LNCaP clone FGC (cell line): Measurements from ENCODE around the gene RAC3.

Experiments
- DNase-seq: peaks from one replicate; pipeline ENCODE4 v3.0.0-alpha.2; 2011; ENCODE audit warnings: low read depth
- H3K4me3 ChIP-seq: 2 replicates; pipeline ENCODE4 v1.5.1; 2011; ENCODE audit warnings: mild to moderate bottlenecking, low read depth, low read length, control low read depth
- CTCF ChIP-seq: IDR thresholded peaks from 2 replicates; pipeline ENCODE4 v1.5.1; 2012; ENCODE audit warnings: mild to moderate bottlenecking; ENCODE audit not compliant: control insufficient read depth, insufficient read depth; ENCODE audit errors: extremely low read depth

The RAC3 gene

GRCh38 chr17:82021107-82021899, 10.2 kb upstream of the RAC3 start:
- peak overlapping the region; percentile 97 for H3K4me3 ChIP-seq
- peak; percentile 38 for DNase-seq
- TF ChIP-seq CTCF: peak; percentile 95

GRCh38 chr17:82021900-82022309, 9.6 kb upstream of the RAC3 start:
- no peak for TF ChIP-seq CTCF
- H3K4me3 ChIP-seq: peak overlapping the region; percentile 97
- DNase-seq: no peak

- H3K4me3 ChIP-seq: peak within 1 kb of the TSS; percentile 97
- no peak for TF ChIP-seq CTCF
- no peak for DNase-seq
Measured at GRCh38 chr17:82022310-82022980, 9.0 kb upstream of the RAC3 start, which contains the start of gene CENPX. TSS of gene CENPX (minus strand) at chr17:82022878. CDS start at chr17:82022861, 17 bp downstream.

- peak; percentile 98 for DNase-seq
- no peak for TF ChIP-seq CTCF
- peak within 1 kb of the TSS; percentile 97 for H3K4me3 ChIP-seq
Measured at GRCh38 chr17:82022981-82023446, 8.5 kb upstream of the RAC3 start, which contains the start of gene LRRC45. TSS of gene LRRC45 (plus strand) at chr17:82023305. CDS start at chr17:82023644, 339 bp downstream.

GRCh38 chr17:82023447-82024241, 7.8 kb upstream of the RAC3 start:
- DNase-seq: no peak
- TF ChIP-seq CTCF: no peak
- H3K4me3 ChIP-seq: peak overlapping the region; percentile 63

- TF ChIP-seq CTCF: no peak
- DNase-seq: no peak
- no peak overlapping the region; the same call in 1 of the 2 replicates for H3K4me3 ChIP-seq
Measured at GRCh38 chr17:82024859-82025258, 6.6 kb upstream of the RAC3 start.
